IMR-90 (cell line): Measurements from ENCODE around the gene KRTAP12-1. TPM values are rescaled to one million over a fixed set of nuclear protein-coding genes. Genes with fewer than 3 reads are reported as not detected.

Source experiments
- ATAC-seq: fragments of 200-7000 bp; cut with Tn5 transposase; 2 replicates; pipeline ENCODE4 v1.9.1; 2020; ENCODE audit warnings: low read depth, mild to moderate bottlenecking, moderate library complexity
- BruUV-seq: library from RNA; stranded (reverse); fragments of 400-500 nt; replicated peaks from 2 replicates; lab custom pipeline; 2021; lab: Mats Ljungman, UMichigan
- CTCF ChIA-PET: fragments of 300-600 bp; formaldehyde crosslinking; extraction: SDS; loops from one replicate; lab custom pipeline; 2021; ENCODE audit warnings: antibody characterized with exemption; lab: Yijun Ruan, JAX
- POLR2A ChIA-PET: fragments of 300-600 bp; sonication (Branson Sonifier 250); formaldehyde crosslinking; loops from one replicate; lab custom pipeline; 2022; ENCODE audit warnings: antibody characterized with exemption; ENCODE audit not compliant: unreplicated experiment; lab: Charles Lee
- DNase-seq: peaks from one replicate; pipeline ENCODE4 v3.0.0; 2013
- H2AFZ ChIP-seq: replicated peaks from 2 replicates; pipeline ENCODE3; 2013; ENCODE audit warnings: low read length, mild to moderate bottlenecking; ENCODE audit not compliant: poor library complexity
- H2AK5ac ChIP-seq: 2 replicates; pipeline ENCODE4 v1.6.1; 2013; ENCODE audit warnings: low read depth, low read length, inconsistent platforms
- H2AK9ac ChIP-seq: replicated peaks from 2 replicates; pipeline ENCODE3; 2013; ENCODE audit warnings: mild to moderate bottlenecking, low read depth, low read length, moderate library complexity; ENCODE audit not compliant: poor library complexity
- H2BK120ac ChIP-seq: 2 replicates; pipeline ENCODE4 v1.6.1; 2013; ENCODE audit warnings: low read depth, low read length, inconsistent platforms
- H2BK15ac ChIP-seq: 3 replicates; pipeline ENCODE4 v1.6.1; 2013; ENCODE audit warnings: low read depth, low read length, inconsistent platforms
- H2BK20ac ChIP-seq: 2 replicates; pipeline ENCODE4 v1.6.1; 2013; ENCODE audit warnings: low read depth, mild to moderate bottlenecking, inconsistent platforms, low read length, moderate library complexity
- H2BK5ac ChIP-seq: 2 replicates; pipeline ENCODE4 v1.6.1; 2013; ENCODE audit warnings: mild to moderate bottlenecking, low read depth, low read length, inconsistent platforms; ENCODE audit not compliant: poor library complexity, severe bottlenecking
- H3K14ac ChIP-seq: replicated peaks from 2 replicates; pipeline ENCODE4 v1.6.1; 2013; ENCODE audit warnings: low read depth, low read length, inconsistent platforms
- H3K18ac ChIP-seq: 2 replicates; pipeline ENCODE4 v1.6.1; 2013; ENCODE audit warnings: low read depth, low read length, control low read depth
- H3K23ac ChIP-seq: 2 replicates; pipeline ENCODE4 v1.6.1; 2013; ENCODE audit warnings: low read depth, low read length, inconsistent platforms
- H3K27ac ChIP-seq: 2 replicates; pipeline ENCODE4 v1.5.1; 2013; ENCODE audit warnings: mild to moderate bottlenecking, control low read depth, low read length; ENCODE audit not compliant: insufficient read depth
- H3K27me3 ChIP-seq: 2 replicates; pipeline ENCODE4 v1.6.1; 2013; ENCODE audit warnings: low read length; ENCODE audit not compliant: control insufficient read depth, insufficient read depth
- H3K36me3 ChIP-seq: 2 replicates; pipeline ENCODE4 v1.6.1; 2013; ENCODE audit warnings: low read length, mixed read lengths; ENCODE audit not compliant: control insufficient read depth, insufficient read depth
- H3K4ac ChIP-seq: 2 replicates; pipeline ENCODE4 v1.6.1; 2013; ENCODE audit warnings: low read depth, low read length, inconsistent platforms
- H3K4me1 ChIP-seq: 2 replicates; pipeline ENCODE4 v1.6.1; 2013; ENCODE audit warnings: low read length, mixed read lengths; ENCODE audit not compliant: control insufficient read depth, insufficient read depth
- H3K4me2 ChIP-seq: 2 replicates; pipeline ENCODE4 v1.6.1; 2013; ENCODE audit warnings: low read depth, mild to moderate bottlenecking, control low read depth, low read length, moderate library complexity
- H3K4me3 ChIP-seq: 2 replicates; pipeline ENCODE4 v1.5.1; 2013; ENCODE audit warnings: low read depth, mild to moderate bottlenecking, control low read depth, low read length, moderate library complexity; ENCODE audit not compliant: insufficient read depth
- H3K56ac ChIP-seq: 2 replicates; pipeline ENCODE4 v1.6.1; 2013; ENCODE audit warnings: low read length, inconsistent platforms; ENCODE audit not compliant: insufficient read depth; ENCODE audit errors: extremely low read depth
- H3K79me1 ChIP-seq, 2 experiments: 2 replicates each; pipeline ENCODE4 v1.6.1; 2013; ENCODE audit warnings: low read length in 2 of 2, inconsistent platforms in 1 of 2, low read depth in 1 of 2
- H3K9ac ChIP-seq: 2 replicates; pipeline ENCODE4 v1.6.1; 2013; ENCODE audit warnings: low read depth, low read length, control low read depth
- H3K9me1 ChIP-seq: 2 replicates; pipeline ENCODE4 v1.6.1; 2013; ENCODE audit warnings: low read length, inconsistent platforms; ENCODE audit not compliant: insufficient read depth
- H3K9me3 ChIP-seq: 2 replicates; pipeline ENCODE4 v1.6.1; 2013; ENCODE audit warnings: low read length; ENCODE audit not compliant: control insufficient read depth, insufficient read depth
- H4K20me1 ChIP-seq: 2 replicates; pipeline ENCODE4 v1.6.1; 2013; ENCODE audit warnings: low read length, inconsistent platforms; ENCODE audit not compliant: insufficient read depth
- H4K5ac ChIP-seq: 2 replicates; pipeline ENCODE4 v1.6.1; 2013; ENCODE audit warnings: mild to moderate bottlenecking, low read depth, low read length, control low read depth
- H4K8ac ChIP-seq, 2 experiments: 2 replicates each; pipeline ENCODE4 v1.6.1; 2013; ENCODE audit warnings: low read depth in 2 of 2, low read length in 2 of 2, control low read depth in 1 of 2, inconsistent platforms in 1 of 2
- H4K91ac ChIP-seq: 2 replicates; pipeline ENCODE4 v1.6.1; 2013; ENCODE audit warnings: low read depth, low read length, inconsistent platforms; ENCODE audit not compliant: insufficient read depth
- MXI1 ChIP-seq: IDR thresholded peaks from 2 replicates; pipeline ENCODE4 v1.6.1; 2012; ENCODE audit warnings: low read depth, mild to moderate bottlenecking, low read length, moderate library complexity, borderline replicate concordance
- WGBS, 2 experiments: methylation state at CpG; one replicate each; pipeline versions ENCODE4 v1.1.5 to v1.1.7; 2013; ENCODE audit warnings: missing lambda C conversion rate in 2 of 2; ENCODE audit not compliant: insufficient read length in 1 of 2; ENCODE audit errors: extremely low coverage in 2 of 2; 5-methylcytosine and 5-hydroxymethylcytosine counted together
- dilution Hi-C: fragments of 300-500 bp; cut with HindIII; formaldehyde crosslinking; loops from one replicate; pipeline ENCODE4 v1.14.3; 2018; ENCODE audit warnings: low sequenced_read_pairs; ENCODE audit not compliant: unreplicated experiment
- in situ Hi-C: fragments of 300-500 bp; cut with MboI; formaldehyde crosslinking; loops from 3 replicates; pipeline ENCODE4 v1.14.3; 2019; ENCODE audit warnings: low sequenced_read_pairs, inconsistent platforms, mixed read lengths
- intact Hi-C: fragments of 100-400 bp; cut with micrococcal nuclease; formaldehyde crosslinking; loops from 2 replicates; pipeline ENCODE4 v1.10.0; 2022
- polyA plus RNA-seq, 3 experiments: library from polyadenylated mRNA; depleted of rRNA; stranded (reverse); fragments of >200 nt; gene quantifications; 2 replicates each; pipeline ENCODE4 v1.2.3, GENCODE V29; 2012; ENCODE audit warnings: low replicate concordance in 1 of 3
- total RNA-seq: library from RNA; depleted of rRNA; stranded (reverse); fragments of >200 nt; gene quantifications from 2 replicates; pipeline ENCODE4 v1.2.3, GENCODE V29; 2012

Gene KRTAP12-1
- total and polyA plus RNA-seq, 2 of the 4 experiments (the other 2 are of a cell fraction), result not detected

GRCh38 chr21:44695184-44695583 is 13.2 kb upstream of the KRTAP12-1 start:
- in situ Hi-C loops, result no loop called here
- POLR2A ChIA-PET, result no interaction called here

More at GRCh38 chr21:44695184-44695583, 13.2 kb upstream of the KRTAP12-1 start:
- WGBS, 2 experiments, result no CpG with 5 or more reads among the region's 8 CpGs
- Histone ChIP-seq H3K9me1 (no peaks in the 10 kb centered on the region), H3K36me3 (no peaks in the 10 kb centered on the region), H2BK20ac (no peak overlapping the region), H2BK5ac (no peak overlapping the region), H4K8ac (no peak overlapping the region), H4K20me1 (no peaks in the 10 kb centered on the region), H2BK15ac (no peak overlapping the region), H3K56ac (no peak overlapping the region), H3K27ac (no peak overlapping the region), H4K91ac (no peak overlapping the region), H2AK5ac (no peak overlapping the region), H3K4ac (no peak overlapping the region), H3K18ac (no peak overlapping the region), H3K9ac (no peak overlapping the region), H3K27me3 (peaks cover 36% of the 10 kb centered on the region), H3K4me3 (no peak overlapping the region), H2AK9ac (no peak overlapping the region), H3K23ac (no peak overlapping the region), H4K5ac (no peak overlapping the region), H2BK120ac (no peak overlapping the region), H3K79me1 (no peaks in the 10 kb centered on the region), H3K4me2 (no peak overlapping the region), H3K4me1 (no peaks in the 10 kb centered on the region), H2AFZ (no peak overlapping the region), H3K9me3 (no peaks in the 10 kb centered on the region; the same call in 1 of the 2 replicates), H3K14ac (no peak overlapping the region)
- no TSS peak for BruUV-seq
- TF ChIP-seq MXI1, result no peak
- dilution Hi-C loops, result no loop called here
- DNase-seq, result no peak
- CTCF ChIA-PET, result no interaction called here
- ATAC-seq, result no peak
- intact Hi-C loops, result no loop called here
